ENCODE data around the gene HDAC4.

Gene HDAC4

DNA sequence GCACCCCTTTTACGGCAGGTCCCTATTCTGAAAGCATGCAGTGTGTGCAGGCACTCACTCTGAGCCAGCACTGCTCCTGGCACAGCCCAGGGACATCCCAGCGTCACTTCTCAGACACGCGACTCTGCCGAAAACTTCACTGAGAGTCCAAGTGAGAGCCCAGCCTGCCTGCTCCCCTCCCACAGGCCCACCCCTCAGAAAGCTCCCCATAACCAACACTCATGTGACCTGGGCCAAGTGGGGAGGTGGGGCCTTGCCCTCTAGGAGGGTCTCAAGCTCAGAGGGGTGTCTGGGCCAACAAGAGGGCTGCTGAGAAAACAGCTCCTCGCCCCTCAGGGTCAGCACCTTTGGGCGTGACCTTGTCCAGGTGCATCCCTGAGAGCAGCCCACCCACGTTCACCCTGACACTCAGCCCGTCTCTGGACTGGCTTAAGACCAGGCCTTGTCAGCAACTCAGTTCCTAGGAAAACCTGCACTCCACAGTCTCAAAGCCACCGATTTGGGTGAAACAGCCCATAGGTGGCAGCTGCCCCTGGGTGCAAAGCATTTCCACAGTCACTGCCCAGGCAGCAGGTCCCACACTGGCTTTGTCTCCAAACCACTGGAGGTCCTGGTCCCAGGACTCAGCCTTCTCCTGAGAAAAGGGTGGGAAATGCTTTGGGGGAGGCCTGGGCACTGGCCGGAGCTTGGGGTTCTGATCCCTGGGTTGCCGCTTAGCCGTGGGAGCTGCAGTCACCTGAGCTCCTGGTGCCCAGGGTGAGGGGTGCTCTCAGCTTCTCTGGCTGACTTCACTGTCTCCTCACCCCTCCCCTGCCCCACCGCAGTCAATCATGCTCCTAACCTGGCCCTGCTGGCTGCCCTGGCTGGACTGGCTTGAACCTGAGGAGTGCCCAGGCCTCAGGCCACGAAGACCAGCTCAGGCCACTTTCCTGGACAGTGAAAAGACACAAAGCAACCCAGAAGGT is 209.6 kb downstream of the HDAC4 start:
- CTCF ChIA-PET, result no interaction called here
- peak; percentile 18 for DNase-seq
- H3K4me1 Mint-ChIP-seq, result no peaks in the 10 kb centered on the region
- no peak overlapping the region for H3K27ac Mint-ChIP-seq
- H3K9me3 Mint-ChIP-seq, result no peaks in the 10 kb centered on the region
- no peaks in the 10 kb centered on the region for H3K27me3 Mint-ChIP-seq
- no peak overlapping the region for H3K4me3 Mint-ChIP-seq
- H3K36me3 Mint-ChIP-seq, result peaks cover 50% of the 10 kb centered on the region

DNA sequence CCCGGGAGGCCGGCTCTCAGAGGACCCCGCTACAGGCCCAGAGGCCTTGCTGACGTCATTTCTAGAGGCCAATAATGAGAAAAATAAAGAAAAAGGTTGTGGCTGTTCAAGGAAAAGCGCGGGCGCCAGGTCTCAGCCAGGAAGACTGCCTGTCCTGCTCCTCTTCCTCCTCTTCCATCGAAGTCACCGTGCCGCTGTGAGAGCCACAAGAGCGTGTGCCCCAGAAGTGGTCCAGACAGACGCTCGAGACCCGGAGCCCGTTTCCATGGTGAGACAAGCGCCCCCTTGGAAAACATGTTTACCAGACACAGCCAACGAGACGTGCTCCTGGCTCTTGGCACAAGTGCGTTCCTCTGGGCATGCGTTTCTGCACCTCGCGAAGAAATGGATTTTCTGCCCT is 210.5 kb downstream of the HDAC4 start:
- CTCF ChIA-PET, result no interaction called here
- Mint-ChIP-seq H3K27me3 (no peaks in the 10 kb centered on the region), H3K9me3 (no peaks in the 10 kb centered on the region), H3K27ac (peak overlapping the region; percentile 33), H3K4me3 (no peak overlapping the region), H3K36me3 (peaks cover 47% of the 10 kb centered on the region), H3K4me1 (no peaks in the 10 kb centered on the region)
- DNase-seq, result peak; percentile 8

DNA sequence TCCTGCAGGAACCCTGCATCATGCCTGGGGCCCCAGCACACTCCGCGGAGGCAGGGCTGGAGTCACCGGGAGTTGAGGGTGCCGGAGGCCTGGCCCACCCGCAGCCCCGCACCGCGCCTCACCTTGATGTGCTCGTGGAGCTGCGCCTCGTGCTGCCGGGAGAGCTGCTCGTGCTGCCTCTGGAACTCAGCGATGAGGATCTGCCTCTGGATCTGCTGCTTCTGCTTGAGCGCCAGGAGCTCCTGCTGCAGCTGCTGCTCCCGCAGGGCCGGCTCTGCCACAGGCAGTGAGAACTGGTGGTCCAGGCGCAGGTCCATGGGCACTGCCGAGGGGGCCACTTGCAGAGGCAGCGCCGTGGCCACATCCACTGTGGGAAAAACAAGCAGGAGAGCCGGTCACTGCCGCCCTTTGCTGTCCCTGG is 211.1 kb downstream of the HDAC4 start:
- no peak overlapping the region for H3K27ac Mint-ChIP-seq
- H3K36me3 Mint-ChIP-seq, result peaks cover 47% of the 10 kb centered on the region

DNA sequence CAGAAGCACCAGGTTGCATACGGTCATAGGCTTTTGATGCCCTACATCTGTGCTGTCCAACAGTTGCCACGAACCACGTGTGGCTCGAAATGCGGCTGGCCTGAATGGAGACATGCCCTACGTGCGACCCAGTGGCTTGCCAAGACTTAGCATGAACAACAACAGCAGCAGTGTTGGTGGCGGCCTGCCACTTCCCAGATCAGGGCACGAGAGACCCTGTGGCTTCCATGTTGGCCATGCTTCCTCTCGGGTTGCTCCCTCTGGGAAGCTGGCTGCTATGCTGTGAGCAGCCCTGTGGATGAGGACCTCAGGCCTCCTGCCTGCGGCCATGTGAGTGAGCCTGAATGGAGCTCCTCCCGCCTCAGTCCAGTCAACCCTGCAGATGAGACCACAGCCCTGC is 212.3 kb downstream of the HDAC4 start:
- Mint-ChIP-seq H3K4me1 (no peaks in the 10 kb centered on the region), H3K4me3 (no peak overlapping the region), H3K36me3 (peaks cover 46% of the 10 kb centered on the region), H3K27ac (no peak overlapping the region), H3K9me3 (no peaks in the 10 kb centered on the region), H3K27me3 (no peaks in the 10 kb centered on the region)
- DNase-seq, result peak; percentile 9
- CTCF ChIA-PET, result interaction anchor here (0.7 kb wide), 1 partner anchor 79 kb away, joined by 3 read pairs; no protein-coding TSS in a partner anchor

More for the DNA sequence above, 211.1 kb downstream of the HDAC4 start:
- Mint-ChIP-seq H3K4me3 (no peak overlapping the region), H3K9me3 (no peaks in the 10 kb centered on the region), H3K27me3 (no peaks in the 10 kb centered on the region), H3K4me1 (no peaks in the 10 kb centered on the region)
- CTCF ChIA-PET, result no interaction called here
- DNase-seq, result peak; percentile 18

DNA sequence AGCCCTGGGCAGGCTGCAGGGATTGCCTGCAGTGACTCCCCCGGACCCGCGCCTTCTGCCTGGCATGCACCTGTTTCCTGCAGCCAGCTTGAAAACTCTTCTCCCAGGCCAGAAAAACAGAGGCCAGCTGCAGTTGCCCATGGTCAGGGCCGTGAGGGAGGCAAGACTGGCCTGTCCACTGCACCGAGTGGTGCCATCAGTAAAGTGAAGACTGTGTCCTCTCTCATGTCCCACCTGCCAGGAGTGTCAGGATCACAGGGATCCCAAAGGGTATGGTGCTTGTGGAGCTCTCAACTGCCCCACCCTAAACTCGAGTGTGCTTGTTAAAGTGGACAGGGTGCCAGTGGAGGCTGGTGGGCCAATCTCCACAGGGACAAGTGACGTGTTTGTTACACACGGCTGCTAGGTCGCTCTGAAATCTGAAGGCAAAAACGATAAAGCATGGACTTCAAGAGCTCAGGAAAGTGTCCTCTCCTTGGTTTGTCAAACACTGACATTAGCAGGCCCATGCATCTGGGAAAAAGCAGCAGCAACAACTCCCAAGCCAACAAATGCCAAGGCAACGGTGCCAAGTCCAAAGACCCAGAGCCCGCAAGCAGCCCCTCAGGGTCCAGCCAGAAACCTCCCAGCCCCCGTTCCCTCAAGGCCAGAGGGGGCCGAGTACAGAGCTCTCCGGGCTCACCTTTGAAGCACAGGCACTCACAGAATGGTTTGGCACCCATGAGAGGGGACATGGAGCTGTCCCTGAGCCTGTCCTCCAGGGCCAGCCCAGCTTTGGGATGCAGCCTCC is 213.2 kb downstream of the HDAC4 start:
- no peak for DNase-seq
- Mint-ChIP-seq H3K9me3 (no peaks in the 10 kb centered on the region), H3K27me3 (no peaks in the 10 kb centered on the region), H3K27ac (no peak overlapping the region), H3K4me3 (no peak overlapping the region), H3K36me3 (peaks cover 45% of the 10 kb centered on the region), H3K4me1 (no peaks in the 10 kb centered on the region)
- CTCF ChIA-PET, result no interaction called here

DNA sequence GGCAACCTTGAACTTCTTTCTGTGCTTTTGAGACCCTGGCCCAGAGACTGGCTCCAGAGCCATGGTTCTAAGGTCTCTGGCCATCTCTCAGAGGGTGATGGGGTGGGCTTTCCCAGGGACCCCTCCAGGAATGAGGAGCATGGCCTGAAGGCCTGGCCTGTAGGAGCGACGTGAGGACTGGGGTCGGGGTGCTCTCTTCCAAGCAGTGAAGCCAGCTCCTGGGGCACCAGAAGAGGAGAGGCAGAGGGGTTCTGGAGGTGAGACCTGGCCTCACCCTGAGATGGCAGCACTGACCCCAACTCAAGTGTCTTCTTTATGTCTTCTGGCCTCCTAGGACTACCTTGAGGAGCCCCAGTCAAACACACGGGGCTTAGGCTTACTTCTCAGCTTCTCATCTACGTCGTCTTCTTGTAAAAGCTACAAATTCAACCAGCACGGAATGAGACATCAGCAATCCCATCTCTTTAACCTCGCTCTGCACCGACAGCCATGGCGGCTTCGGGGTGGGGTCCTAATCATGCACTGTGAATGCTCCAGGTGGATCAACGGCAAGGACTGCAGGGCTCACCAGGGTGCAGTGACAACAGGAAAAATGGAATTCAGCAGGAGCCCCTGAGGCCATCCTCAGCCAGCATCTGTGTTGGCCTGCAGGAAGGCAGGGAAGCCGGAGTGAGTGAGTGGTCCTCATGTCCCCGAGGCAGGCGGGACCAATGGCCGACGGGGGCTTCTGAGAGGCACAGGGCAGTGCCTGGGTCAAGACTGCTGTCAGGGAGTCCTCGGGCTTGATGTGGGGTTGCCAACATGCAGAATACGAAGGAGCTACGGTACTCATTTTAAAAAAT is 214.1 kb downstream of the HDAC4 start:
- Mint-ChIP-seq H3K4me3 (no peak overlapping the region), H3K4me1 (no peaks in the 10 kb centered on the region), H3K27me3 (no peaks in the 10 kb centered on the region), H3K27ac (no peak overlapping the region), H3K9me3 (no peaks in the 10 kb centered on the region), H3K36me3 (peaks cover 44% of the 10 kb centered on the region)
- CTCF ChIA-PET, result no interaction called here
- DNase-seq, result no peak

DNA sequence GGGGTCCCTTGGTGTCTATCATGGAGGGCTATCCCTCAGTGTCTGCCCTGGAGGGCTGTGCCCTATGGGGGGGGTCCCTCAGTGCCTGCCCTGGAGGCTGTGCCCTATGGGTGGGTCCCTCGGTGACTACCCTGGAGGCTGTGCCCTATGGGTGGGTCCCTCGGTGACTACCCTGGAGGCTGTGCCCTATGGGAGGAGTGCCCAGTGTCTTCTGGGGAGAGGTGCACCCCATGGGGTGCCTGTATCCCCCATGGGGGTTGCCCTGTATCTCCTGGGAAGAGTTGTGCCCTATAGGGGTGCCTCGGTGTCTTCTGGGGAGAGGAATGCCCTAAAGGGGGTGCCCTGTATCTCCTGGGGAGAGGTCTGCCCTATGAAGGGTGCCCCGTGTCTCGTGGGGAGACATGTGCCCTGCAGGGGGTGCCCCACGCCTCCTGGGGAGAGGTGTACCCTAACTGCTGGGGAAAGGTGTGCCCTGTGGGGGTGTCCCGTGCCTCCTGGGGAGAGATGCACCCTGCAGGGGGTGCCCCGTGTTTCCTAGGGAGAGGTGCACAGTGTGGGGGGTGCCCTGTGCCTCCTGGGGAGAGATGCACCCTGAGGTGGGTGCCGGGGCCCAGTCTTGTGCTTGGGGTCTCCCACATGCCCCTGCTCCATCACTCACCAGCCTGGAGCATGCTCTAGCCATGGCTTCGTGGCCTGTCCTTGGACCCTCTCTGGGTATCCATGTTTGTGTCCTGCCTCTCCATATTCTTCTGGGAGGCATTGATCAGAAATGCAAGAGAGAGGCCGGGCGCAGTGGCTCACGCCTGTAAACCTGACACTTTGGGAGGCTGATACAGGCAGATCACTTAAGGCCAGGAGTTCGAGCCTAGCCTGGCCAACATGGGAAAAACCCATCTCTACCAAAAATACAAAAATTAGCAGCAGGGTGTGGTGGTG is 215.6 kb downstream of the HDAC4 start:
- Mint-ChIP-seq H3K27ac (no peak overlapping the region), H3K4me1 (no peaks in the 10 kb centered on the region), H3K9me3 (no peaks in the 10 kb centered on the region), H3K36me3 (peaks cover 46% of the 10 kb centered on the region), H3K27me3 (no peaks in the 10 kb centered on the region), H3K4me3 (no peak overlapping the region)
- DNase-seq, result peak; percentile 19
- CTCF ChIA-PET, result no interaction called here

DNA sequence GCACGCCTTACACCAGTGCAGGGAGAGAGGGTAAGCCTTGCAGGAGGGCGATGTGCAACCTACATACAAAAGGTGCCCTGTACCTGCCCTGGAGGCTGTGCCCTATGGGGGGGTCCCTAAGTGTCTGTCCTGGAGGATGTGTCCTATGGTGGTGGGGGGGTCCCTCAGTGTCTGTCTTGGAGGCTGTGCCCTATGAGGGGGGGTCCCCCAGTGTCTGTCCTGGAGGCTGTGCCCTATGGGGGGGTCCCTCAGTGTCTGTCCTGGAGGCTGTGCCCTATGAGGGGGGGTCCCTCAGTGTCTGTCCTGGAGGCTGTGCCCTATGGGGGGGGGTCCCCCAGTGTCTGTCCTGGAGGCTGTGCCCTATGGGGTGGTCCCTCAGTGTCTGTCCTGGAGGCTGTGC is 216.6 kb downstream of the HDAC4 start:
- Mint-ChIP-seq H3K27ac (no peak overlapping the region), H3K36me3 (peaks cover 47% of the 10 kb centered on the region), H3K4me3 (no peak overlapping the region), H3K27me3 (no peaks in the 10 kb centered on the region), H3K4me1 (no peaks in the 10 kb centered on the region), H3K9me3 (no peaks in the 10 kb centered on the region)
- CTCF ChIA-PET, result no interaction called here
- peak; percentile 3 for DNase-seq

DNA sequence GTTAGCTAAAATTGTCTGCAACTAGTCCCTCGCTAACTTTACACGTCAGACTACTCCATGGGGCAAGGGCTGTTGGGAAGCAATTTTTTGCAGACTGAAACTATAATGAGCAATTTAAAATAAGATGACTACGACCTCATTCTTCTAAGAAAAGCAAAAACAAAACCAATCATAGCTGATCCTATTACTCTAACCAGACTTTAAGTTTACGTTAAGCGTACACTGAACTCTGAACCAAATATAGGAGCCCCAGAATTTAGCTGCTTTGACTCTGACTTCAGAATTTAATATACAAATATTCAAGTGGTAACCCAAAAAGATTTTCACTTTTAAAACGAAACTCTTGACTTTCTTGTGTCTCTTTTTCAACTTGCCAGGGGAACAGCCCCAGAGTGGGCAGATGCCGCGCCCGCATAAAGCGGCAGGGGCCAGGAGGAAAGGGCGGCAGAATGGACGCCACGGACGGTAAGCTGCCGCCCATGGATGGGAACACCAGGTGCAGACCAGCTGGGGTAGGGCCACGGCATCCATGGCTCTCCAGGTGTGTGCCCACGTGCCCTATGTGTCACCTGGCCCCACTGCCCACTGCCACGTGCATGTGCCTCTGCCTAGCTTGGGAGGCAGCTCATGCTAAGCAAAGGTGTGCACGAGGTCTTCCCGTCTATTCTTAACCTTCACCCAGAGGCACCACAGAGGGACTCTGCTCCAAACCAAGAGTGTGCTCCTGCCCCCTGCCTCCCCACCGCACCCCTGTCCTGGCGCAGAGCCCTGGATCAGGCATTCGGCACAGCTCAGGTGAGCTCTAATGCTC is 217.6 kb downstream of the HDAC4 start:
- no peak for DNase-seq
- CTCF ChIA-PET, result no interaction called here
- no peaks in the 10 kb centered on the region for H3K9me3 Mint-ChIP-seq
- H3K27ac Mint-ChIP-seq, result no peak overlapping the region
- no peak overlapping the region for H3K4me3 Mint-ChIP-seq
- H3K4me1 Mint-ChIP-seq, result no peaks in the 10 kb centered on the region
- H3K27me3 Mint-ChIP-seq, result no peaks in the 10 kb centered on the region
- H3K36me3 Mint-ChIP-seq, result peaks cover 48% of the 10 kb centered on the region

DNA sequence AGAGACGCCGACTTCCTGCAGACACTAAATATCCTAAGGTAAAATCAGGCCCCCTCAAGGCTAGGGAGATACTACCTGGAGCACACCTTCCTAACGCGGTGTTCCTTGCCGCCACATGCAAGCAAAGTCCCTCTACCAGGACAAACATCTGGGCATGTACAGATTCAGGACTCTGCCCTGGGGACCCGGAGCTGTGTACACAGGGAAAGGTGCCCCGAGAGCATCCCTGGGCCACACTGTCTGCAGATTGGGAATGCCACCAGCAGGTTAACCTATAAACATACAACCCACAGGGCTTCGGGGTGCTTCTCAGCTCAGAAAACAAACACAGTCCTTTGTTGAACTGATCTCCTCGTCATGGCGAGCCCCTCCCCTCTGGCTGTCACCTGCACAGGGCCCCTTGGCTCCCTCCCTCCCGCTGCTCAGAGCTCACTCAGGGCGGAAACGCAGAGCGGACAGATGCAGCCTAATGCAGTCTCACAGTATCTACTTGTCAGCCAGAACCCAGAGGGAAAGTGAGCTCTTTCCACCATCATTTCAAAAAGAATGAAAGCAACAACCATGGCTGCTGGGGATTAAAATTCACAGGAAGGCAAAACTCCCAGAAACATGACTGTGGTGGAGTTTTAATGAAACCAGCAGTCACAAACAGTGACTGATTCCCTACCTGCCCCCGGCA is 218.8 kb downstream of the HDAC4 start:
- H3K4me1 Mint-ChIP-seq, result no peaks in the 10 kb centered on the region
- peak; percentile 16 for DNase-seq
- CTCF ChIA-PET, result interaction anchor here (1.1 kb wide), 1 partner anchor 85 kb away, joined by 3 read pairs; no protein-coding TSS in a partner anchor
- H3K27ac Mint-ChIP-seq, result no peak overlapping the region
- H3K9me3 Mint-ChIP-seq, result peaks cover 1% of the 10 kb centered on the region
- peaks cover 56% of the 10 kb centered on the region for H3K36me3 Mint-ChIP-seq
- no peak overlapping the region for H3K4me3 Mint-ChIP-seq
- H3K27me3 Mint-ChIP-seq, result no peaks in the 10 kb centered on the region

DNA sequence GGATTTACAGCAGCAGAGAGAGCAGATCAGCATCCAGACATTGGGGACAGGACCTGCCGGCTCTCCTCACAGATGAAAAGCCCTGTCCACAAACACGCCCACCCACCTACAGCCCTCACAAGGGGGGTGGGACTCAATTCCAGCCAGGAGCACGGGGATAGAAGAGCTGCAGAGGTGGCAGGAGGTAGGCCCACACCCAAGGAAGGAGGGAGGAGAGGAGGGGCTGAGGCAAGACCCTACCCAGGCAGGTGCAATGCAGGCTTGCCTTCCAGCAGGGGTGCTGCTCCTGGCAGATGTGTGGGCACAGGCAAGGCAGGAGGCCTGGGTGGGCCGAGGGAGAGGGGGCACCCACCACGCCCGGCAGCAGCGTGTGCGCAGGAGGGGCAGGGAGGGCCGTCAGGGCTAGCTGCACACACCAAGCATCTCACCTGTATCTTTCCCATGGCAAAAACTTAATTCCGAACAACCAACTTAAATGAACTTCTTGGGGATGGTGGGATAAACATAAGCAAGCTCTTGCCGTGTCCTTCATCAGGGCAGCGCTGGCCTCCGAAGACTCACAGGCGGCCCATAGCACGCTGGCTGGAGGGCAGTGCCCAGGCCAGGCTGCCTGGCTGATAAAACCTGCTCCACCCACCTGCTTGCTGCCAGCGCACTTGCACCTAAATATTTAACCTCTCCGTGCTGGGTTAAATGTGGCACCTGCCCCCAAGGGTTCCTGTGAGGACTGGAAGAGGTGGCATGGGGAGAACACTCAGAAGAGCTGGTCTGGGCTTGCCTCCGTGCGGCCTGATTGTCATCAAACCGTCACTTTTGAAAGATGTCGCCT is 219.5 kb downstream of the HDAC4 start:
- peak; percentile 12 for DNase-seq
- CTCF ChIA-PET, result interaction anchor here (1.1 kb wide), 1 partner anchor 86 kb away, joined by 3 read pairs; no protein-coding TSS in a partner anchor
- Mint-ChIP-seq H3K4me3 (no peak overlapping the region), H3K27ac (no peak overlapping the region), H3K4me1 (no peaks in the 10 kb centered on the region), H3K9me3 (peaks cover 8% of the 10 kb centered on the region), H3K27me3 (no peaks in the 10 kb centered on the region), H3K36me3 (peaks cover 57% of the 10 kb centered on the region)
